ENCODE measurements around the gene MISP. TPM values are rescaled to one million over a fixed set of nuclear protein-coding genes. Genes with fewer than 3 reads are reported as not detected.

The MISP gene
- polyA plus RNA-seq, 2 of the 4 experiments (the other 2 are of a cell fraction): 46.5 to 62.7 TPM

DNA sequence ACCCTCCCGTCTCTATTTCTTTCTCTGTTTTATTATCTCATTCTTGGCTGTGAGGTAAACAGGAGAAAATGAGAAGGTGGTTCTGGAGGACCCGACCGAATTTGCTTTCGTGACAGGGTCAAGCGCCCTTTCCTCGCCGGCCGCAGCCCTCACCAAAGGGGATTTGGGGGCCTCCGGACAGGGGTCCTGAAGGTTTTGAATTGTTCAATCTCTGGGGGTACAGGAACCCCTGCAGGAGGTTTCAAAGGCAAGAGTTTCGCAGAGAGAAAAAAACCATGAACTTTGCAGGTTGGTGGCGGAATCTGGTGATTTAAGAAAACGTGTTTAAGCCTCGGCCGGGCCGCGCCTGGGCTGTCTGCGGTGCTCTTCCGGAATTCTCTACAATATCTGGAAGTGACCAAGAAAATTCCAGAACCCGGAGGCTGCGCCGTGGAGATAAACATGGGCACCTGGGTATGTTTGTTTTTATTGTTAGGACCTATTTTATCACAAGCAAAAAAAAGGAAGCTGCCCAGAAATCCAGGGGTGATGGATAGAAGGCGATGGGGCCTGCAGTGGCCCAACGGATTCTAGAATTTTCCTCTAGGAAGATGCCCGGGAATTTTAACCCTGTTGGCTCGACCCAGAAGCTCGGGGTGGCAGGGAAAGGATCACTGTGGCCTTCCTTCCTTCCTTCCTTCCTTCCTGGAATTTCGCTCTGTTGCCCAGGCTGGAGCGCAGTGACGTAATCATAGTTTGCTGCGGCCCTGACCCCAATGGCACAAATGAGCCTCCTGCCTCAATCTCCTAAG lies 32.2 kb downstream of the MISP start:
- TF ChIP-seq FOSB (CRISPR knock-in tag; IDR thresholded peaks at IDR 0.05): no peak
- TF ChIP-seq, protein P1, sequence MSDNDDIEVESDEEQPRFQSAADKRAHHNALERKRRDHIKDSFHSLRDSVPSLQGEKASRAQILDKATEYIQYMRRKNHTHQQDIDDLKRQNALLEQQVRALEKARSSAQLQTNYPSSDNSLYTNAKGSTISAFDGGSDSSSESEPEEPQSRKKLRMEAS (IDR thresholded peaks at IDR 0.05): peak; percentile 25; the same call in 1 of the 2 replicates
- TF ChIP-seq, protein P2, sequence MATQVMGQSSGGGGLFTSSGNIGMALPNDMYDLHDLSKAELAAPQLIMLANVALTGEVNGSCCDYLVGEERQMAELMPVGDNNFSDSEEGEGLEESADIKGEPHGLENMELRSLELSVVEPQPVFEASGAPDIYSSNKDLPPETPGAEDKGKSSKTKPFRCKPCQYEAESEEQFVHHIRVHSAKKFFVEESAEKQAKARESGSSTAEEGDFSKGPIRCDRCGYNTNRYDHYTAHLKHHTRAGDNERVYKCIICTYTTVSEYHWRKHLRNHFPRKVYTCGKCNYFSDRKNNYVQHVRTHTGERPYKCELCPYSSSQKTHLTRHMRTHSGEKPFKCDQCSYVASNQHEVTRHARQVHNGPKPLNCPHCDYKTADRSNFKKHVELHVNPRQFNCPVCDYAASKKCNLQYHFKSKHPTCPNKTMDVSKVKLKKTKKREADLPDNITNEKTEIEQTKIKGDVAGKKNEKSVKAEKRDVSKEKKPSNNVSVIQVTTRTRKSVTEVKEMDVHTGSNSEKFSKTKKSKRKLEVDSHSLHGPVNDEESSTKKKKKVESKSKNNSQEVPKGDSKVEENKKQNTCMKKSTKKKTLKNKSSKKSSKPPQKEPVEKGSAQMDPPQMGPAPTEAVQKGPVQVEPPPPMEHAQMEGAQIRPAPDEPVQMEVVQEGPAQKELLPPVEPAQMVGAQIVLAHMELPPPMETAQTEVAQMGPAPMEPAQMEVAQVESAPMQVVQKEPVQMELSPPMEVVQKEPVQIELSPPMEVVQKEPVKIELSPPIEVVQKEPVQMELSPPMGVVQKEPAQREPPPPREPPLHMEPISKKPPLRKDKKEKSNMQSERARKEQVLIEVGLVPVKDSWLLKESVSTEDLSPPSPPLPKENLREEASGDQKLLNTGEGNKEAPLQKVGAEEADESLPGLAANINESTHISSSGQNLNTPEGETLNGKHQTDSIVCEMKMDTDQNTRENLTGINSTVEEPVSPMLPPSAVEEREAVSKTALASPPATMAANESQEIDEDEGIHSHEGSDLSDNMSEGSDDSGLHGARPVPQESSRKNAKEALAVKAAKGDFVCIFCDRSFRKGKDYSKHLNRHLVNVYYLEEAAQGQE (IDR thresholded peaks at IDR 0.05): no peak
- TF ChIP-seq, protein P3, sequence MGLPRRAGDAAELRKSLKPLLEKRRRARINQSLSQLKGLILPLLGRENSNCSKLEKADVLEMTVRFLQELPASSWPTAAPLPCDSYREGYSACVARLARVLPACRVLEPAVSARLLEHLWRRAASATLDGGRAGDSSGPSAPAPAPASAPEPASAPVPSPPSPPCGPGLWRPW (IDR thresholded peaks at IDR 0.05): no peak
- TF ChIP-seq, protein P4, sequence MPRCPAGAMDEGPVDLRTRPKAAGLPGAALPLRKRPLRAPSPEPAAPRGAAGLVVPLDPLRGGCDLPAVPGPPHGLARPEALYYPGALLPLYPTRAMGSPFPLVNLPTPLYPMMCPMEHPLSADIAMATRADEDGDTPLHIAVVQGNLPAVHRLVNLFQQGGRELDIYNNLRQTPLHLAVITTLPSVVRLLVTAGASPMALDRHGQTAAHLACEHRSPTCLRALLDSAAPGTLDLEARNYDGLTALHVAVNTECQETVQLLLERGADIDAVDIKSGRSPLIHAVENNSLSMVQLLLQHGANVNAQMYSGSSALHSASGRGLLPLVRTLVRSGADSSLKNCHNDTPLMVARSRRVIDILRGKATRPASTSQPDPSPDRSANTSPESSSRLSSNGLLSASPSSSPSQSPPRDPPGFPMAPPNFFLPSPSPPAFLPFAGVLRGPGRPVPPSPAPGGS (IDR thresholded peaks at IDR 0.05): no peak; the same call in 2 of the 3 replicates
- 0 out of 2 replicates have a peak, but pooled peaks have one; percentile 18 for TF ChIP-seq RFX5 (IDR thresholded peaks at IDR 0.05)
- TF ChIP-seq, protein P5, sequence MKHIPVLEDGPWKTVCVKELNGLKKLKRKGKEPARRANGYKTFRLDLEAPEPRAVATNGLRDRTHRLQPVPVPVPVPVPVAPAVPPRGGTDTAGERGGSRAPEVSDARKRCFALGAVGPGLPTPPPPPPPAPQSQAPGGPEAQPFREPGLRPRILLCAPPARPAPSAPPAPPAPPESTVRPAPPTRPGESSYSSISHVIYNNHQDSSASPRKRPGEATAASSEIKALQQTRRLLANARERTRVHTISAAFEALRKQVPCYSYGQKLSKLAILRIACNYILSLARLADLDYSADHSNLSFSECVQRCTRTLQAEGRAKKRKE (CRISPR knock-in tag; IDR thresholded peaks at IDR 0.05; ENCODE audit: low read depth): 0 out of 2 replicates have a peak, but pooled peaks have one; percentile 13
- no peak for TF ChIP-seq NPAS2 (CRISPR knock-in tag; IDR thresholded peaks at IDR 0.05; ENCODE audit: borderline replicate concordance)
- TF ChIP-seq HDAC2 (IDR thresholded peaks at IDR 0.05): no peak
- no peak for TF ChIP-seq MYC (IDR thresholded peaks at IDR 0.05; ENCODE audit: borderline replicate concordance, low read length)
- TF ChIP-seq JUN (IDR thresholded peaks at IDR 0.05): peak; percentile 0 to 65; a peak in 4 of 5 replicates
- TF ChIP-seq CEBPB (IDR thresholded peaks at IDR 0.05): peak in 1 of 2 experiments; percentile 56; a peak in 1 of 4 replicates
- TF ChIP-seq RCOR1 (IDR thresholded peaks at IDR 0.05; ENCODE audit: low read depth, low read length): no peak
- TF ChIP-seq CHD2 (IDR thresholded peaks at IDR 0.05; ENCODE audit: low read length, partially characterized antibody): no peak
- no peak for TF ChIP-seq CBX8 (IDR thresholded peaks at IDR 0.05)
- ChIA-PET POLR2A (interaction anchor here (0.6 to 2.0 kb wide), 3 partner anchors 17 to 30 kb away, joined by 3 to 16 read pairs (median 9); no protein-coding TSS in a partner anchor), CTCF (interaction anchor here (1.8 to 2.1 kb wide), 2 partner anchors 8 to 12 kb away, joined by 3 to 7 read pairs; no protein-coding TSS in a partner anchor)
- WGBS (ENCODE audit: missing lambda C conversion rate): 1% methylated on average over 30 of the region's 30 CpGs
- Histone ChIP-seq H3K4me1 (peaks cover 30% of the 10 kb centered on the region), H3K4me3 (peak overlapping the region; percentile 58), H3K9me3 (no peaks in the 10 kb centered on the region), H3K27ac (peak overlapping the region; percentile 98 to 100), H3K4me2 (peak overlapping the region; percentile 74)
- DNase-seq (ENCODE audit: low read depth in 1 of 2, low spot score in 1 of 2) (peak; percentile 0 to 75), FAIRE-seq (no peak), ATAC-seq (peak in 1 of 2 experiments; percentile 34; a peak in 3 of 6 replicates)

DNA sequence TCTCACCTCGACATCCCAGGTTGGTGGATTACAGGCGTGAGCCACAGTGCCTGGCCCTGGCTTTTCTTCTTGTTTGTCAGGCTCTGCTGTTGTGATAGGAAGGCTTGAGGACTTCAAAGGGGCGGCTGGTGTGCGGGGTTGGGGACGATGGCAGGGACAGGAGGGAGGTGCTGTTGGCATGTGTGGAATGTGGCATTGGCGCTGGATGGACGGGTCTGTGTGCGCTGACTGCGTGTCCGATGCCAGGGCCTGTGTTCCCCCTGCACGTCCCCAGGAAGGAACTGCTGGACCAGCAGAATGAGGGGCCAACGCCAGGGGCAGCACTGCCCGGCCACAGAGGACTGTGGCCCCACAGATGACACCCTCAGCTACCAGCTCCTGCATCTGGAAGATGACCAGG lies 33.6 kb downstream of the MISP start:
- peak overlapping the region; percentile 58 for H3K4me3 ChIP-seq
- 11% methylated on average over 5 of the region's 13 CpGs for WGBS (ENCODE audit: missing lambda C conversion rate)
- TF ChIP-seq, protein P4 (IDR thresholded peaks at IDR 0.05): no peak
- TF ChIP-seq, protein P6, sequence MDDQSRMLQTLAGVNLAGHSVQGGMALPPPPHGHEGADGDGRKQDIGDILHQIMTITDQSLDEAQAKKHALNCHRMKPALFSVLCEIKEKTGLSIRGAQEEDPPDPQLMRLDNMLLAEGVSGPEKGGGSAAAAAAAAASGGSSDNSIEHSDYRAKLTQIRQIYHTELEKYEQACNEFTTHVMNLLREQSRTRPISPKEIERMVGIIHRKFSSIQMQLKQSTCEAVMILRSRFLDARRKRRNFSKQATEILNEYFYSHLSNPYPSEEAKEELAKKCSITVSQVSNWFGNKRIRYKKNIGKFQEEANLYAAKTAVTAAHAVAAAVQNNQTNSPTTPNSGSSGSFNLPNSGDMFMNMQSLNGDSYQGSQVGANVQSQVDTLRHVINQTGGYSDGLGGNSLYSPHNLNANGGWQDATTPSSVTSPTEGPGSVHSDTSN (IDR thresholded peaks at IDR 0.05): no peak
- TF ChIP-seq, protein P2 (IDR thresholded peaks at IDR 0.05): no peak
- TF ChIP-seq, protein P7, sequence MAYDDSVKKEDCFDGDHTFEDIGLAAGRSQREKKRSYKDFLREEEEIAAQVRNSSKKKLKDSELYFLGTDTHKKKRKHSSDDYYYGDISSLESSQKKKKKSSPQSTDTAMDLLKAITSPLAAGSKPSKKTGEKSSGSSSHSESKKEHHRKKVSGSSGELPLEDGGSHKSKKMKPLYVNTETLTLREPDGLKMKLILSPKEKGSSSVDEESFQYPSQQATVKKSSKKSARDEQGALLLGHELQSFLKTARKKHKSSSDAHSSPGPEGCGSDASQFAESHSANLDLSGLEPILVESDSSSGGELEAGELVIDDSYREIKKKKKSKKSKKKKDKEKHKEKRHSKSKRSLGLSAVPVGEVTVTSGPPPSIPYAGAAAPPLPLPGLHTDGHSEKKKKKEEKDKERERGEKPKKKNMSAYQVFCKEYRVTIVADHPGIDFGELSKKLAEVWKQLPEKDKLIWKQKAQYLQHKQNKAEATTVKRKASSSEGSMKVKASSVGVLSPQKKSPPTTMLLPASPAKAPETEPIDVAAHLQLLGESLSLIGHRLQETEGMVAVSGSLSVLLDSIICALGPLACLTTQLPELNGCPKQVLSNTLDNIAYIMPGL (CRISPR knock-in tag; IDR thresholded peaks at IDR 0.05; ENCODE audit: borderline replicate concordance): no peak
- TF ChIP-seq, protein P1 (IDR thresholded peaks at IDR 0.05): peak; percentile 56

More for the DNA sequence above, 33.6 kb downstream of the MISP start:
- H3K4me1 ChIP-seq: peaks cover 27% of the 10 kb centered on the region
- H3K4me2 ChIP-seq: peak overlapping the region; percentile 74
- peak overlapping the region; percentile 98 to 100 for H3K27ac ChIP-seq
- no peaks in the 10 kb centered on the region for H3K9me3 ChIP-seq
- POLR2A ChIA-PET: interaction anchor here (2.0 kb wide), 1 partner anchor 32 kb away, joined by 16 read pairs; no protein-coding TSS in a partner anchor
- CTCF ChIA-PET: interaction anchor here (0.6 to 2.1 kb wide), 3 partner anchors 10 to 460 kb away, joined by 3 to 7 read pairs (median 5); no protein-coding TSS in a partner anchor
- DNase-seq (ENCODE audit: low read depth in 1 of 2, low spot score in 1 of 2) (peak; percentile 0 to 61), FAIRE-seq (no peak), ATAC-seq (peak in 1 of 2 experiments; percentile 2; a peak in 1 of 6 replicates)
